Kidney capillary endothelial cell (primary cell): Measurements from ENCODE around the gene ARF5.

Experiments
- DNase-seq: peaks from one replicate; pipeline ENCODE4 v3.0.0-alpha.2; 2018; ENCODE audit warnings: low spot score

The ARF5 gene

DNA sequence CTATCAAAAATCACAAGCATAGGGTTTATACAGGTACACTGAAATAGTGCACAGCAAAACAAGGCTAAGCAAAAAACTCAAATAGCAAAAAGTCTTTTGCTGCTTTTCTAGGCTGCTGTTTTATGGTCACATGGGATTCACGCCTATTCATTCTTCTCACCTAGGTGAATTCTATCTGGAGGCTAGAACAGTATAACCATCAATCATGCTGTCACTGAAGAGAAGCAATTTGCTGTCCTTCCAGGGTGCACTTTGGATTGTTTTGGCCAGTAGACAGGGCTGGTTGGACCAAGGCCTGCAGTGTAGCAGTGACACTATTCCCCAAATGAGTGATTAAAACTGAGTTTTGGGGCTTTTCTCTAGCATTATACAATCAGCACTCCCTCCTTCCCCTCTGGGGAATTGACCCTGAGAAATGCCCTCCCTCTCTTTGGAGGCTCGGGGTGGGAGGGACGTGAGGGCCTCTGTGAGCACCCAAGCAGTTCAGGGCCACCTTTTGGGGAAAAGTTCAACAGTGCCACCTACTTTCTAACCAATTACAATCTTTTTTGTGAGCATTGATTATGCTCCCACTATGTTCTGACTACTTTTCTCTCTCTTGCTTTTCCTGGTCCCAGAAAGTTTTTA, 47.6 kb downstream of the ARF5 start:
- no peak for DNase-seq

DNA sequence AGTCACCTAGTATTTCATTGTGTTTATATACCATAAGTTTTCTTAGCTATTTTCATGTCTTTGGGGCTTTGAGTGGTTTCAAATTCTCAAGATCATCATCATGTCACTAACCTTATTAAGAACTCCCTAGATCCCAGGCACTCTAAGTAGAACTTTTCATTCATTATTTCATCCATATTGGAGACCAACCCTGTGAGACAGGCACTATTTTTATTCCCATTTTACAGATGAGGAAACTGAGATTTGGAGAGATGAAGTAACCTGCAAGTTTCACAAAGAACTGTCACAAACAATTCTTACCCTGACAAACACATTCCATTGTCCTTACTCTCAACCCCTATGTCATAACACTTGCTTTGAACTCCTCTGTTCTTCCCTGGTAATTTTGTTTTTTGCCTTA, 50.0 kb downstream of the ARF5 start:
- DNase-seq, result no peak
